HepG2 (cell line): ENCODE measurements around the gene ALPK3. TPM values are rescaled to one million over a fixed set of nuclear protein-coding genes. Genes with fewer than 3 reads are reported as not detected.

Experiments used
- ATAD3A ChIP-seq: sonication (generic); formaldehyde crosslinking; IDR thresholded peaks from 2 replicates; pipeline ENCODE4 v1.4.0; 2020; ENCODE audit warnings: missing genetic modification reagents
- DPF2 ChIP-seq: sonication (generic); formaldehyde crosslinking; IDR thresholded peaks from 2 replicates; pipeline ENCODE4 v1.4.0; 2020; ENCODE audit warnings: mild to moderate bottlenecking, low read depth, missing genetic modification reagents, borderline replicate concordance
- KDM6A ChIP-seq: IDR thresholded peaks from 2 replicates; pipeline ENCODE4 v1.6.1; 2016; ENCODE audit warnings: low read depth
- KLF9 ChIP-seq: IDR thresholded peaks from 2 replicates; pipeline ENCODE4 v1.6.1; 2016; ENCODE audit warnings: low read depth
- MNT ChIP-seq: fragments of 450-650 bp; IDR thresholded peaks from 2 replicates; pipeline ENCODE4 v1.6.1; 2016
- RERE ChIP-seq: IDR thresholded peaks from 2 replicates; pipeline ENCODE4 v1.6.1; 2016; ENCODE audit warnings: low read depth, missing genetic modification reagents, missing compliant biosample characterization
- SETDB1 ChIP-seq: sonication (generic); formaldehyde crosslinking; IDR thresholded peaks from 2 replicates; pipeline ENCODE4 v1.5.1; 2020; ENCODE audit warnings: missing genetic modification reagents, mild to moderate bottlenecking, borderline replicate concordance
- TEF ChIP-seq: sonication (generic); formaldehyde crosslinking; IDR thresholded peaks from 2 replicates; pipeline ENCODE4 v1.5.0; 2020; ENCODE audit warnings: missing genetic modification reagents
- TERF1 ChIP-seq: sonication (generic); formaldehyde crosslinking; IDR thresholded peaks from 2 replicates; pipeline ENCODE4 v1.8.0; 2022; ENCODE audit warnings: mild to moderate bottlenecking, missing genetic modification reagents, moderate library complexity
- ZFP36L2 ChIP-seq: sonication (generic); formaldehyde crosslinking; IDR thresholded peaks from 2 replicates; pipeline ENCODE4 v1.4.0; 2020; ENCODE audit warnings: missing genetic modification reagents
- ZNF207 ChIP-seq: fragments of 450-650 bp; IDR thresholded peaks from 2 replicates; pipeline ENCODE4 v1.6.1; 2016; ENCODE audit warnings: antibody characterized with exemption, borderline replicate concordance
- ZNF704 ChIP-seq: sonication (generic); formaldehyde crosslinking; IDR thresholded peaks from 2 replicates; pipeline ENCODE4 v1.8.1; 2023; ENCODE audit warnings: mild to moderate bottlenecking, inconsistent platforms, moderate library complexity, missing genetic modification reagents, borderline replicate concordance
- ZNF781 ChIP-seq: sonication (generic); formaldehyde crosslinking; IDR thresholded peaks from 2 replicates; pipeline ENCODE4 v1.5.1; 2020; ENCODE audit warnings: borderline replicate concordance, mild to moderate bottlenecking, missing genetic modification reagents; ENCODE audit errors: not compliant biosample characterization
- polyA plus RNA-seq, 8 experiments: library from polyadenylated mRNA; depleted of rRNA in 3 of 8; stranded (reverse) in 7 of 8; unstranded in 1 of 8; fragments of >200 nt; fragmentation: Illumina TruSeq in 4 of 8; extraction: Trizol in 4 of 8; gene quantifications; 2 replicates each; pipeline versions ENCODE4 v1.2.1 to v1.2.3, GENCODE V29; 2011 to 2016; ENCODE audit warnings: low read depth in 4 of 8, missing spikeins in 1 of 8, mixed read lengths in 1 of 8; ENCODE audit not compliant: insufficient read depth in 1 of 8
- total RNA-seq, 5 experiments: library from RNA; depleted of rRNA; stranded (reverse); fragments of >200 nt; fragmentation: Illumina TruSeq; extraction: Trizol; gene quantifications; 2 replicates each; pipeline ENCODE4 v1.2.3, GENCODE V29; 2016; ENCODE audit warnings: low read depth in 1 of 5
- TF ChIP-seq, protein P1 (sequence below): sonication (generic); formaldehyde crosslinking; IDR thresholded peaks from 2 replicates; pipeline ENCODE4 v1.4.0; 2020; ENCODE audit warnings: low read depth, missing genetic modification reagents

ALPK3 gene
- total and polyA plus RNA-seq, 2 of the 13 experiments (the other 11 are each of a cell fraction or from before 2014, with no cell fraction given): 0.04 to 0.42 TPM

GRCh38 chr15:84911879-84912660 is 94.9 kb downstream of the ALPK3 start (continued):
- TF ChIP-seq, protein P1, sequence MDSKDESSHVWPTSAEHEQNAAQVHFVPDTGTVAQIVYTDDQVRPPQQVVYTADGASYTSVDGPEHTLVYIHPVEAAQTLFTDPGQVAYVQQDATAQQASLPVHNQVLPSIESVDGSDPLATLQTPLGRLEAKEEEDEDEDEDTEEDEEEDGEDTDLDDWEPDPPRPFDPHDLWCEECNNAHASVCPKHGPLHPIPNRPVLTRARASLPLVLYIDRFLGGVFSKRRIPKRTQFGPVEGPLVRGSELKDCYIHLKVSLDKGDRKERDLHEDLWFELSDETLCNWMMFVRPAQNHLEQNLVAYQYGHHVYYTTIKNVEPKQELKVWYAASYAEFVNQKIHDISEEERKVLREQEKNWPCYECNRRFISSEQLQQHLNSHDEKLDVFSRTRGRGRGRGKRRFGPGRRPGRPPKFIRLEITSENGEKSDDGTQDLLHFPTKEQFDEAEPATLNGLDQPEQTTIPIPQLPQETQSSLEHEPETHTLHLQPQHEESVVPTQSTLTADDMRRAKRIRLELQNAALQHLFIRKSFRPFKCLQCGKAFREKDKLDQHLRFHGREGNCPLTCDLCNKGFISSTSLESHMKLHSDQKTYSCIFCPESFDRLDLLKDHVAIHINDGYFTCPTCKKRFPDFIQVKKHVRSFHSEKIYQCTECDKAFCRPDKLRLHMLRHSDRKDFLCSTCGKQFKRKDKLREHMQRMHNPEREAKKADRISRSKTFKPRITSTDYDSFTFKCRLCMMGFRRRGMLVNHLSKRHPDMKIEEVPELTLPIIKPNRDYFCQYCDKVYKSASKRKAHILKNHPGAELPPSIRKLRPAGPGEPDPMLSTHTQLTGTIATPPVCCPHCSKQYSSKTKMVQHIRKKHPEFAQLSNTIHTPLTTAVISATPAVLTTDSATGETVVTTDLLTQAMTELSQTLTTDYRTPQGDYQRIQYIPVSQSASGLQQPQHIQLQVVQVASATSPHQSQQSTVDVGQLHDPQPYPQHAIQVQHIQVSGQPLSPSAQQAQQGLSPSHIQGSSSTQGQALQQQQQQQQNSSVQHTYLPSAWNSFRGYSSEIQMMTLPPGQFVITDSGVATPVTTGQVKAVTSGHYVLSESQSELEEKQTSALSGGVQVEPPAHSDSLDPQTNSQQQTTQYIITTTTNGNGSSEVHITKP (CRISPR knock-in tag): peak; percentile 94
- no peak for TF ChIP-seq DPF2
- no peak for TF ChIP-seq TERF1 (CRISPR knock-in tag)
- TF ChIP-seq ZFP36L2: no peak
- TF ChIP-seq TEF (CRISPR knock-in tag): no peak
- TF ChIP-seq MNT: no peak
- no peak for TF ChIP-seq SETDB1 (CRISPR knock-in tag)
- no peak for TF ChIP-seq ZNF704 (CRISPR knock-in tag)
- no peak for TF ChIP-seq ATAD3A (CRISPR knock-in tag)
- no peak for TF ChIP-seq KLF9 (CRISPR knock-in tag)
- TF ChIP-seq RERE (CRISPR knock-in tag): no peak
- no peak for TF ChIP-seq ZNF207
- 0 out of 2 replicates have a peak, but pooled peaks have one; percentile 20 for TF ChIP-seq KDM6A (CRISPR knock-in tag)
- TF ChIP-seq ZNF781 (CRISPR knock-in tag): no peak
